ENCODE data around the gene KIRREL3.
A peak's percentile ranks its signal among the peaks of the same experiment; 100 is the strongest.

Gene KIRREL3

GRCh38 chr11:126456783-126457542 is 543.6 kb downstream of the KIRREL3 start:
- no peak for DNase-seq

GRCh38 chr11:126456089-126456488 is 544.5 kb downstream of the KIRREL3 start:
- DNase-seq = no peak

- no peak for DNase-seq
Observed at GRCh38 chr11:126452241-126453101, 548.1 kb downstream of the KIRREL3 start.

- no peak for DNase-seq
Observed at GRCh38 chr11:126451211-126451802, 549.3 kb downstream of the KIRREL3 start.

GRCh38 chr11:126450806-126451205 is 549.8 kb downstream of the KIRREL3 start:
- DNase-seq = no peak

- no peak for DNase-seq
Observed at GRCh38 chr11:126450198-126450597, 550.4 kb downstream of the KIRREL3 start.

GRCh38 chr11:126446581-126446980 is 554.0 kb downstream of the KIRREL3 start:
- DNase-seq = no peak

- DNase-seq = peak; percentile 36
Observed at GRCh38 chr11:126444072-126444471, 556.5 kb downstream of the KIRREL3 start.

GRCh38 chr11:126443120-126443519 is 557.5 kb downstream of the KIRREL3 start:
- DNase-seq = no peak

- peak; percentile 67 for DNase-seq
Observed at GRCh38 chr11:126440792-126441514, 559.6 kb downstream of the KIRREL3 start.

- no peak for DNase-seq
Observed at GRCh38 chr11:126440276-126440675, 560.3 kb downstream of the KIRREL3 start.

GRCh38 chr11:126438691-126439090 is 561.9 kb downstream of the KIRREL3 start:
- no peak for DNase-seq

- no peak for DNase-seq
Observed at GRCh38 chr11:126438272-126438671, 562.3 kb downstream of the KIRREL3 start.

- no peak for DNase-seq
Observed at GRCh38 chr11:126437731-126438130, 562.8 kb downstream of the KIRREL3 start.

- DNase-seq = no peak
Observed at GRCh38 chr11:126436209-126436755, 564.3 kb downstream of the KIRREL3 start.

- no peak for DNase-seq
Observed at GRCh38 chr11:126434950-126435335, 565.6 kb downstream of the KIRREL3 start.

- no peak for DNase-seq
Observed at GRCh38 chr11:126433989-126434949, 566.3 kb downstream of the KIRREL3 start.

- no peak for DNase-seq
Observed at GRCh38 chr11:126433244-126433846, 567.2 kb downstream of the KIRREL3 start.

GRCh38 chr11:126432525-126432924 is 568.0 kb downstream of the KIRREL3 start:
- no peak for DNase-seq

- no peak for DNase-seq
Observed at GRCh38 chr11:126432065-126432461, 568.5 kb downstream of the KIRREL3 start.
